HFFc6 (cell line): ENCODE data around the gene ABHD10. TPM values are rescaled to one million over a fixed set of nuclear protein-coding genes. Genes with fewer than 3 reads are reported as not detected.

Experiments used
- DNase-seq: peaks from one replicate; pipeline ENCODE4 v3.0.0-alpha.2; 2018
- H3K27ac Mint-ChIP-seq: 2 replicates; pipeline ENCODE4 v1.8.0; 2020; ENCODE audit warnings: mild to moderate bottlenecking, mixed read lengths
- H3K27me3 Mint-ChIP-seq: 2 replicates; pipeline ENCODE4 v1.8.0; 2021; ENCODE audit warnings: mild to moderate bottlenecking, moderate library complexity, mixed read lengths; ENCODE audit not compliant: insufficient read depth
- H3K36me3 Mint-ChIP-seq: 2 replicates; pipeline ENCODE4 v1.8.0; 2021; ENCODE audit warnings: low read depth, mixed read lengths
- H3K4me1 Mint-ChIP-seq: 2 replicates; pipeline ENCODE4 v1.8.0; 2020; ENCODE audit warnings: low read depth, mixed read lengths
- H3K4me3 Mint-ChIP-seq: 2 replicates; pipeline ENCODE4 v1.8.0; 2020; ENCODE audit warnings: mild to moderate bottlenecking, moderate library complexity, mixed read lengths
- H3K9me3 Mint-ChIP-seq: 2 replicates; pipeline ENCODE4 v1.8.0; 2020; ENCODE audit warnings: mild to moderate bottlenecking, mixed read lengths
- CTCF ChIP-seq: fragments of 200-600 bp; sonication (generic); IDR thresholded peaks from 2 replicates; pipeline ENCODE4 v1.5.0; 2021; ENCODE audit warnings: antibody characterized with exemption, mild to moderate bottlenecking
- long read RNA-seq: library from polyadenylated mRNA; unstranded; transcript quantifications from one replicate; pipeline ENCODE4 v2.0.0, GENCODE V29; 2019
- total RNA-seq, 6 experiments: library from RNA; stranded (reverse); fragmentation: NEBNext Ultra II Directional; extraction: Animal tissue kit (Norgen Biotek cat#: 25700); gene quantifications; 2 replicates in 1 of 6; 3 replicates in 5 of 6; pipeline ENCODE4 v1.2.3, GENCODE V29; 2021

The ABHD10 gene
- 10 to 100 TPM; 39.5 to 44.5 (median 41.3) TPM for total RNA-seq
- long read RNA-seq, transcript ABHD10-201 (5 exons, 2,590 nt), result major isoform, 48 of 54 reads
- long read RNA-seq, partial matches to known transcripts, result 2 of 54 reads
- long read RNA-seq, other reads (novel, unspliced or antisense), result 2 of 54 reads

- DNase-seq, result peak; percentile 96
- H3K27ac Mint-ChIP-seq, result peak within 1 kb of the TSS; percentile 78
- peaks cover 46% of the 10 kb centered on the region for H3K4me1 Mint-ChIP-seq
- no peaks in the 10 kb centered on the region; the same call in 1 of the 2 replicates for H3K27me3 Mint-ChIP-seq
- no peak for TF ChIP-seq CTCF
- peaks cover 6% of the 10 kb centered on the region; the same call in 1 of the 2 replicates for H3K36me3 Mint-ChIP-seq
- no peaks in the 10 kb centered on the region for H3K9me3 Mint-ChIP-seq
- H3K4me3 Mint-ChIP-seq, result peak within 1 kb of the TSS; percentile 88
Measured at GRCh38 chr3:111978583-111979433, at the start of gene ABHD10. TSS of gene ABHD10 (plus strand) at chr3:111979026. CDS start at chr3:111979062, 36 bp downstream.

- H3K4me3 Mint-ChIP-seq, result no peak overlapping the region
- no peak for TF ChIP-seq CTCF
- no peak overlapping the region for H3K27ac Mint-ChIP-seq
- H3K36me3 Mint-ChIP-seq, result peaks cover 50% of the 10 kb centered on the region
- peaks cover 33% of the 10 kb centered on the region for H3K4me1 Mint-ChIP-seq
- no peak for DNase-seq
- no peaks in the 10 kb centered on the region for H3K9me3 Mint-ChIP-seq
- peaks cover 2% of the 10 kb centered on the region; the same call in 1 of the 2 replicates for H3K27me3 Mint-ChIP-seq
Measured at GRCh38 chr3:111929484-111929883, 49.3 kb upstream of the ABHD10 start.

- H3K4me3 Mint-ChIP-seq, result no peak overlapping the region
- no peaks in the 10 kb centered on the region; the same call in 1 of the 2 replicates for H3K27me3 Mint-ChIP-seq
- H3K36me3 Mint-ChIP-seq, result peaks cover 48% of the 10 kb centered on the region
- no peak for DNase-seq
- H3K9me3 Mint-ChIP-seq, result no peaks in the 10 kb centered on the region
- peaks cover 57% of the 10 kb centered on the region for H3K4me1 Mint-ChIP-seq
- TF ChIP-seq CTCF, result no peak
- H3K27ac Mint-ChIP-seq, result peak overlapping the region; percentile 76
Measured at GRCh38 chr3:111932946-111933345, 45.9 kb upstream of the ABHD10 start.

- TF ChIP-seq CTCF, result no peak
- DNase-seq, result peak; percentile 74
- peaks cover 51% of the 10 kb centered on the region for H3K36me3 Mint-ChIP-seq
- H3K4me3 Mint-ChIP-seq, result peak overlapping the region; percentile 70
- H3K9me3 Mint-ChIP-seq, result no peaks in the 10 kb centered on the region
- peak overlapping the region; percentile 94 for H3K27ac Mint-ChIP-seq
- no peaks in the 10 kb centered on the region; the same call in 1 of the 2 replicates for H3K27me3 Mint-ChIP-seq
- H3K4me1 Mint-ChIP-seq, result peaks cover 77% of the 10 kb centered on the region
Measured at GRCh38 chr3:111936191-111936841, 42.5 kb upstream of the ABHD10 start.

GRCh38 chr3:111936967-111937366 lies 41.9 kb upstream of the ABHD10 start:
- H3K36me3 Mint-ChIP-seq, result peaks cover 54% of the 10 kb centered on the region
- peaks cover 77% of the 10 kb centered on the region for H3K4me1 Mint-ChIP-seq
- no peak for TF ChIP-seq CTCF
- peak overlapping the region; percentile 70 for H3K4me3 Mint-ChIP-seq
- peak overlapping the region; percentile 94 for H3K27ac Mint-ChIP-seq
- no peaks in the 10 kb centered on the region for H3K9me3 Mint-ChIP-seq
- H3K27me3 Mint-ChIP-seq, result no peaks in the 10 kb centered on the region; the same call in 1 of the 2 replicates
- DNase-seq, result peak; percentile 40
